IPS DF 4.7 (cell line): ENCODE results near the gene PIBF1.
A peak's percentile ranks its signal among the peaks of the same experiment; 100 is the strongest.
"Not testable (repeated sequence)": the region's sequence is repeated elsewhere in the genome, so short reads cannot be mapped to it uniquely, and the experiment has no call there.

Experiments used
- DNase-seq: peaks from one replicate; pipeline ENCODE4 v3.0.0-alpha.2; 2013; ENCODE audit warnings: low spot score; ENCODE audit errors: extremely low read depth

The PIBF1 gene

GRCh38 chr13:73015805-73016204 is 233.9 kb downstream of the PIBF1 start:
- DNase-seq: no peak

GRCh38 chr13:73018336-73018735 is 236.4 kb downstream of the PIBF1 start:
- DNase-seq: no peak

- DNase-seq: no peak
These were observed 243.5 kb downstream of the PIBF1 start for GRCh38 chr13:73025217-73026012.

GRCh38 chr13:73034901-73035300 is 253.0 kb downstream of the PIBF1 start:
- DNase-seq: no peak

GRCh38 chr13:73035660-73036059 is 253.7 kb downstream of the PIBF1 start:
- no peak for DNase-seq

GRCh38 chr13:73036566-73036965 is 254.6 kb downstream of the PIBF1 start:
- DNase-seq: no peak

GRCh38 chr13:73038064-73038463 is 256.1 kb downstream of the PIBF1 start:
- DNase-seq: no peak

GRCh38 chr13:73039201-73040108 is 257.5 kb downstream of the PIBF1 start:
- DNase-seq: no peak

GRCh38 chr13:73040484-73040883 is 258.6 kb downstream of the PIBF1 start:
- DNase-seq: no peak

GRCh38 chr13:73040968-73041596 is 259.1 kb downstream of the PIBF1 start:
- no peak for DNase-seq

- no peak for DNase-seq
These were observed 263.1 kb downstream of the PIBF1 start for GRCh38 chr13:73045031-73045430.

GRCh38 chr13:73048615-73049014 is 266.7 kb downstream of the PIBF1 start:
- not testable (repeated sequence) for DNase-seq

- no peak for DNase-seq
These were observed 272.8 kb downstream of the PIBF1 start for GRCh38 chr13:73054712-73055111.

GRCh38 chr13:73055813-73056564 is 274.1 kb downstream of the PIBF1 start:
- DNase-seq: no peak

- no peak for DNase-seq
These were observed 274.6 kb downstream of the PIBF1 start for GRCh38 chr13:73056565-73056962.

GRCh38 chr13:73057284-73058063 is 275.5 kb downstream of the PIBF1 start:
- no peak for DNase-seq

GRCh38 chr13:73058064-73058313 is 276.1 kb downstream of the PIBF1 start:
- no peak for DNase-seq

GRCh38 chr13:73058432-73058735 is 276.5 kb downstream of the PIBF1 start:
- DNase-seq: no peak

GRCh38 chr13:73058736-73059459 is 277.0 kb downstream of the PIBF1 start, which contains the start of gene KLF5:
TSS of gene KLF5 (plus strand) at chr13:73059005. CDS start at chr13:73059328, 323 bp downstream.
- DNase-seq: peak; percentile 49
